HEK293 (cell line): ENCODE data around the gene MED29.

Experiments
- CTCF ChIA-PET: fragments of 350-600 bp; formaldehyde crosslinking; extraction: SDS; loops from one replicate; lab custom pipeline; 2021; ENCODE audit warnings: antibody characterized with exemption; lab: Yijun Ruan, JAX
- POLR2A ChIA-PET: fragments of 300-600 bp; formaldehyde crosslinking; extraction: SDS; loops from one replicate; lab custom pipeline; 2020; ENCODE audit warnings: antibody characterized with exemption, inconsistent platforms; lab: Yijun Ruan, JAX
- H3K27ac ChIP-seq: fragments of 200-500 bp; sonication (Bioruptor generic); 2 replicates; pipeline ENCODE4 v1.5.1; 2014; ENCODE audit warnings: low read depth, low read length, control low read depth, inconsistent platforms; ENCODE audit errors: extremely low read depth
- H3K36me3 ChIP-seq, 2 experiments: fragments of 200-500 bp in 1 of 2; sonication (Bioruptor generic) in 1 of 2; 1 replicate in 1 of 2; 2 replicates in 1 of 2; pipeline ENCODE4 v1.5.1; 2014 to 2017; ENCODE audit warnings: inconsistent platforms in 2 of 2, low read length in 2 of 2; ENCODE audit not compliant: control insufficient read depth in 2 of 2, insufficient read depth in 1 of 2
- H3K4me1 ChIP-seq: fragments of 200-500 bp; sonication (Bioruptor generic); 2 replicates; pipeline ENCODE4 v1.5.1; 2014; ENCODE audit warnings: mild to moderate bottlenecking, low read length, inconsistent platforms; ENCODE audit not compliant: control insufficient read depth, insufficient read depth
- H3K4me3 ChIP-seq: 2 replicates; pipeline ENCODE4 v1.5.1; 2011; ENCODE audit warnings: low read depth, mild to moderate bottlenecking, control low read depth, low read length, moderate library complexity
- H3K9me3 ChIP-seq: fragments of 200-500 bp; sonication (Bioruptor generic); 2 replicates; pipeline ENCODE4 v1.5.1; 2014; ENCODE audit warnings: low read depth, low read length, inconsistent platforms; ENCODE audit not compliant: control insufficient read depth, insufficient read depth
- BCL11A ChIP-seq: fragments of 450-650 bp; formaldehyde crosslinking; IDR thresholded peaks from 2 replicates; pipeline ENCODE4 v1.5.1; 2016; ENCODE audit warnings: low read depth, missing biosample characterization, missing genetic modification characterization
- BCL11B ChIP-seq: fragments of 450-650 bp; formaldehyde crosslinking; IDR thresholded peaks from 2 replicates; pipeline ENCODE4 v1.5.1; 2016; ENCODE audit warnings: low read depth, missing biosample characterization, missing genetic modification characterization
- GLIS1 ChIP-seq: fragments of 450-650 bp; formaldehyde crosslinking; IDR thresholded peaks from 2 replicates; pipeline ENCODE4 v1.5.1; 2016; ENCODE audit warnings: missing biosample characterization, missing genetic modification characterization
- GLIS2 ChIP-seq: fragments of 450-650 bp; formaldehyde crosslinking; IDR thresholded peaks from 2 replicates; pipeline ENCODE4 v1.5.1; 2016; ENCODE audit warnings: missing biosample characterization, missing genetic modification characterization
- IKZF3 ChIP-seq: fragments of 450-650 bp; IDR thresholded peaks from 2 replicates; pipeline ENCODE4 v1.5.0; 2018; ENCODE audit warnings: missing biosample characterization, mild to moderate bottlenecking, missing genetic modification characterization, moderate library complexity
- PRDM1 ChIP-seq: fragments of 450-650 bp; formaldehyde crosslinking; IDR thresholded peaks from 2 replicates; pipeline ENCODE4; 2016; ENCODE audit warnings: missing biosample characterization, missing genetic modification characterization
- REPIN1 ChIP-seq: fragments of 450-650 bp; formaldehyde crosslinking; IDR thresholded peaks from 2 replicates; pipeline ENCODE4 v1.5.1; 2017; ENCODE audit warnings: missing biosample characterization, missing genetic modification characterization, low read depth
- ZBTB17 ChIP-seq: fragments of 450-650 bp; formaldehyde crosslinking; IDR thresholded peaks from 2 replicates; pipeline ENCODE4 v1.5.1; 2016; ENCODE audit warnings: missing biosample characterization, missing genetic modification characterization
- ZBTB21 ChIP-seq: fragments of 450-650 bp; formaldehyde crosslinking; IDR thresholded peaks from 2 replicates; pipeline ENCODE4 v1.5.1; 2017; ENCODE audit warnings: missing biosample characterization, missing genetic modification characterization
- ZFHX2 ChIP-seq: fragments of 450-650 bp; formaldehyde crosslinking; conservative IDR thresholded peaks from 2 replicates; pipeline ENCODE4 v1.5.1; 2016; ENCODE audit warnings: missing biosample characterization, missing genetic modification characterization
- ZIC2 ChIP-seq: fragments of 450-650 bp; formaldehyde crosslinking; IDR thresholded peaks from 2 replicates; pipeline ENCODE4 v1.5.1; 2016; ENCODE audit warnings: missing biosample characterization, missing genetic modification characterization
- ZNF10 ChIP-seq: fragments of 450-650 bp; formaldehyde crosslinking; IDR thresholded peaks from 2 replicates; pipeline ENCODE4 v1.5.1; 2017; ENCODE audit warnings: missing biosample characterization, missing genetic modification characterization
- ZNF169 ChIP-seq: fragments of 450-650 bp; formaldehyde crosslinking; IDR thresholded peaks from 2 replicates; pipeline ENCODE4 v1.5.1; 2016; ENCODE audit warnings: missing biosample characterization, missing genetic modification characterization
- ZNF184 ChIP-seq: fragments of 450-650 bp; IDR thresholded peaks from 2 replicates; pipeline ENCODE4 v1.5.1; 2018; ENCODE audit warnings: missing biosample characterization, mild to moderate bottlenecking, missing genetic modification characterization
- ZNF221 ChIP-seq: fragments of 450-650 bp; formaldehyde crosslinking; IDR thresholded peaks from 2 replicates; pipeline ENCODE4 v1.5.1; 2017; ENCODE audit warnings: missing biosample characterization, missing genetic modification characterization, borderline replicate concordance
- ZNF335 ChIP-seq: fragments of 450-650 bp; formaldehyde crosslinking; conservative IDR thresholded peaks from 2 replicates; pipeline ENCODE4 v1.5.1; 2016; ENCODE audit warnings: missing biosample characterization, missing genetic modification characterization
- ZNF366 ChIP-seq: fragments of 450-650 bp; formaldehyde crosslinking; conservative IDR thresholded peaks from 2 replicates; pipeline ENCODE4 v1.5.1; 2016; ENCODE audit warnings: missing biosample characterization, missing genetic modification characterization
- ZNF404 ChIP-seq: fragments of 450-650 bp; formaldehyde crosslinking; IDR thresholded peaks from 2 replicates; pipeline ENCODE4 v1.5.1; 2017; ENCODE audit warnings: missing biosample characterization, missing genetic modification characterization
- ZNF426 ChIP-seq: fragments of 450-650 bp; formaldehyde crosslinking; IDR thresholded peaks from 2 replicates; pipeline ENCODE4 v1.5.1; 2017; ENCODE audit warnings: missing biosample characterization, missing genetic modification characterization, mild to moderate bottlenecking, inconsistent platforms, moderate library complexity
- ZNF473 ChIP-seq: fragments of 450-650 bp; formaldehyde crosslinking; IDR thresholded peaks from 2 replicates; pipeline ENCODE4 v1.5.1; 2017; ENCODE audit warnings: missing biosample characterization, missing genetic modification characterization
- ZNF501 ChIP-seq: fragments of 450-650 bp; formaldehyde crosslinking; IDR thresholded peaks from 2 replicates; pipeline ENCODE4 v1.5.1; 2016; ENCODE audit warnings: missing biosample characterization, missing genetic modification characterization
- ZNF571 ChIP-seq: fragments of 450-650 bp; formaldehyde crosslinking; IDR thresholded peaks from 2 replicates; pipeline ENCODE4 v1.5.0; 2017; ENCODE audit warnings: missing biosample characterization, missing genetic modification characterization
- ZNF624 ChIP-seq: fragments of 450-650 bp; formaldehyde crosslinking; IDR thresholded peaks from 2 replicates; pipeline ENCODE4 v1.5.1; 2017; ENCODE audit warnings: missing biosample characterization, missing genetic modification characterization
- ZNF629 ChIP-seq: fragments of 450-650 bp; formaldehyde crosslinking; IDR thresholded peaks from 2 replicates; pipeline ENCODE4 v1.5.1; 2017; ENCODE audit warnings: missing biosample characterization, missing genetic modification characterization
- ZNF837 ChIP-seq: fragments of 450-650 bp; formaldehyde crosslinking; IDR thresholded peaks from 2 replicates; pipeline ENCODE4 v1.5.1; 2016; ENCODE audit warnings: missing biosample characterization, missing genetic modification characterization
- TF ChIP-seq, protein P1 (sequence below): fragments of 450-650 bp; formaldehyde crosslinking; IDR thresholded peaks from 2 replicates; pipeline ENCODE4 v1.5.1; 2016; ENCODE audit warnings: missing biosample characterization, missing genetic modification characterization
- TF ChIP-seq, protein P2 (sequence below): fragments of 450-650 bp; formaldehyde crosslinking; IDR thresholded peaks from 2 replicates; pipeline ENCODE4 v1.5.1; 2017; ENCODE audit warnings: missing biosample characterization, missing genetic modification characterization
- TF ChIP-seq, protein P3 (sequence below): fragments of 450-650 bp; formaldehyde crosslinking; IDR thresholded peaks from 2 replicates; pipeline ENCODE4 v1.5.1; 2017; ENCODE audit warnings: missing biosample characterization, missing genetic modification characterization
- TF ChIP-seq, protein P4 (sequence below): fragments of 450-650 bp; formaldehyde crosslinking; IDR thresholded peaks from 2 replicates; pipeline ENCODE4 v1.5.1; 2016; ENCODE audit warnings: missing biosample characterization, missing genetic modification characterization, low read depth

Gene MED29

DNA sequence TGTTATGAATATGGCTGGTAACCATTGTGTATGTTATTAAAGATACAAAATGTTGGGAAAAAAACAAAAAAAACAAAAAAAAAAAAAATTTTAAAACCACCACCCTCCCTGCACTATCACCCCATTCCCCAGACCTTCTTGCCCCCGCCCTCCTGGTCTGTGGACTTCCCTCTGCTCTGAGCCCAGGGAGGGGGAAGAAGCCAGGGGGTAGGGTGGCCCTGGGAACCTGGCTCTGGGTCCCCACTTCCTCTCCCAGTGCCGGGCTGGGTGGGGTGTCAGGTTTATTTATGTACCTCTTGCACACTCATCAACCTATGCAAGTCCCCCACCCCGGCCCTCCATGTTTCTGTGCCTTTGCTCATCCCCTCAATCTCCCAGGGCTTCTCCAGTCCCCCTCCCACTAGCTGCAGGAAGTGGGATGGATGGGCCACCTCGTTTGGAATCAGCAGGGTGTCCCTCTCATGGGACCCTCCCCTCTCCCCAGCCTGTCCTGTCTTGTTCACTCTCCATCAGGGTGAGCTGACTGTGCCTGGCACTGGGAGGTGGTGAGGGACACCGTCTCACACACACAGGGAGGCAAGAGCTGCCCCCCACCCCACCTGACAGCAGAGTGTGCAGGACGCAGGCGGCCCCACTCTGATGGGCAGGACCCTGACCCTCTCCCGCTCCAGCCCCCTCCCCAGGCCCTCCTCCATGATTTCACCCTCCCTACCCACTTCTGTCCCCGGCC, 6.2 kb upstream of the MED29 start (continued):
- peak; percentile 71 for TF ChIP-seq GLIS2 (tag by site-specific recombination)
- TF ChIP-seq IKZF3 (tag by site-specific recombination): 0 out of 2 replicates have a peak, but pooled peaks have one; percentile 38
- TF ChIP-seq ZNF571 (tag by site-specific recombination): no peak
- TF ChIP-seq ZNF501 (tag by site-specific recombination): no peak
- TF ChIP-seq GLIS1 (tag by site-specific recombination): peak; percentile 91
- TF ChIP-seq ZIC2: peak; percentile 82

DNA sequence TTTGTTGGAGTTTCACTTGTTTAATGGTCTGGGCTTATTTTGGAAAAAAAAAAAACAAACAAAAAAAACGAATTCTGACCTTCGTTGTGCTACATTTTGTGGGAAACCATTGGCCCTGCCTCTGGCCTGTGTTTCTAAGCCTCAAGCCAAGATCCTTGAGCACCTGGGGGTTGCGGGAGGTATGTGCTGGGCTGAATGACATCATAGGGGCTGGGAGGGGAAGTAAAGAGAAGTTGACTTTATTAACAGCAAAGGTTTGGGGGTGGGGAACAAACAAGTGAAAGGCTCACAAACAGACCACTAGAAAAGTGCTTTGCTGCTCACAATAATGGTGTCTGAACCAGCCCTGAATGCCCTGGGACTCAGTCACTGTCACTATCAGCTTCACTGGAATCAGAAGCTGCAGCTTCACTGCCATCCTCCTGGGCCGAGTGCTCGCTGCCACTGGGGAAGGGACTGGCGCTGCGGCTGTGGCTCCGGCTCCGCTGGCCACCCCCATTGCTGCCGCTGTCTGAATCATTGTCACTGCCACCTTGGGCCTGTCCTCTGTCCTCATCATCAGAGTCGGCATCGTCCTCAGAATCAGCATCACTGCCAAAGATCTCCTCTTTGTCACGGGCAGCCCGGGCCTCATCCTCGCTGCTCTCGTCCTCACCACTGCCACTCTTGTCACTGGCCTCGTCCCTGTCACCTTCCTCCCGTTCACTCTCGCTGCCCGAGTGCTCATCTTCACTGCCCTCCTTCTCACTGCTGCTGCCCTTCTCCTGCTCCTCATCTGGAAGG, 5.4 kb upstream of the MED29 start:
- Histone ChIP-seq H3K36me3 (peaks cover 87 to 89% of the 10 kb centered on the region in 2 experiments), H3K4me3 (no peak overlapping the region), H3K9me3 (no peaks in the 10 kb centered on the region), H3K27ac (peak overlapping the region; percentile 11), H3K4me1 (peaks cover 17% of the 10 kb centered on the region)
- ChIA-PET CTCF (interaction anchor here (0.5 to 1.1 kb wide), 3 partner anchors 26 to 63 kb away, joined by 3 read pairs; no protein-coding TSS in a partner anchor), POLR2A (interaction anchor here (0.6 to 2.1 kb wide), 4 partner anchors 10 to 181 kb away, joined by 5 to 9 read pairs (median 7); partner anchors contain the start of genes RPS16 and ZFP36)
- TF ChIP-seq ZNF404 (tag by site-specific recombination) (no peak), ZNF221 (tag by site-specific recombination) (no peak), ZNF366 (tag by site-specific recombination) (peak; percentile 66), ZNF335 (tag by site-specific recombination) (no peak), ZBTB17 (tag by site-specific recombination) (peak; percentile 49), ZNF629 (tag by site-specific recombination) (peak; percentile 82), ZNF10 (0 out of 2 replicates have a peak, but pooled peaks have one; percentile 47), ZBTB21 (peak; percentile 72; the same call in 1 of the 2 replicates), ZNF426 (tag by site-specific recombination) (no peak), ZNF169 (tag by site-specific recombination) (no peak), ZNF624 (tag by site-specific recombination) (no peak), REPIN1 (no peak), BCL11A (tag by site-specific recombination) (0 out of 2 replicates have a peak, but pooled peaks have one; percentile 37), BCL11B (tag by site-specific recombination) (no peak), ZFHX2 (tag by site-specific recombination) (no peak), ZNF473 (tag by site-specific recombination) (no peak), ZNF184 (tag by site-specific recombination) (no peak), PRDM1 (tag by site-specific recombination) (peak; percentile 93), ZNF837 (tag by site-specific recombination) (0 out of 2 replicates have a peak, but pooled peaks have one; percentile 14)
- TF ChIP-seq, protein P1, sequence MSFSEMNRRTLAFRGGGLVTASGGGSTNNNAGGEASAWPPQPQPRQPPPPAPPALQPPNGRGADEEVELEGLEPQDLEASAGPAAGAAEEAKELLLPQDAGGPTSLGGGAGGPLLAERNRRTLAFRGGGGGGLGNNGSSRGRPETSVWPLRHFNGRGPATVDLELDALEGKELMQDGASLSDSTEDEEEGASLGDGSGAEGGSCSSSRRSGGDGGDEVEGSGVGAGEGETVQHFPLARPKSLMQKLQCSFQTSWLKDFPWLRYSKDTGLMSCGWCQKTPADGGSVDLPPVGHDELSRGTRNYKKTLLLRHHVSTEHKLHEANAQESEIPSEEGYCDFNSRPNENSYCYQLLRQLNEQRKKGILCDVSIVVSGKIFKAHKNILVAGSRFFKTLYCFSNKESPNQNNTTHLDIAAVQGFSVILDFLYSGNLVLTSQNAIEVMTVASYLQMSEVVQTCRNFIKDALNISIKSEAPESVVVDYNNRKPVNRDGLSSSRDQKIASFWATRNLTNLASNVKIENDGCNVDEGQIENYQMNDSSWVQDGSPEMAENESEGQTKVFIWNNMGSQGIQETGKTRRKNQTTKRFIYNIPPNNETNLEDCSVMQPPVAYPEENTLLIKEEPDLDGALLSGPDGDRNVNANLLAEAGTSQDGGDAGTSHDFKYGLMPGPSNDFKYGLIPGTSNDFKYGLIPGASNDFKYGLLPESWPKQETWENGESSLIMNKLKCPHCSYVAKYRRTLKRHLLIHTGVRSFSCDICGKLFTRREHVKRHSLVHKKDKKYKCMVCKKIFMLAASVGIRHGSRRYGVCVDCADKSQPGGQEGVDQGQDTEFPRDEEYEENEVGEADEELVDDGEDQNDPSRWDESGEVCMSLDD (tag by site-specific recombination): peak; percentile 13; the same call in 1 of the 2 replicates
- TF ChIP-seq, protein P2, sequence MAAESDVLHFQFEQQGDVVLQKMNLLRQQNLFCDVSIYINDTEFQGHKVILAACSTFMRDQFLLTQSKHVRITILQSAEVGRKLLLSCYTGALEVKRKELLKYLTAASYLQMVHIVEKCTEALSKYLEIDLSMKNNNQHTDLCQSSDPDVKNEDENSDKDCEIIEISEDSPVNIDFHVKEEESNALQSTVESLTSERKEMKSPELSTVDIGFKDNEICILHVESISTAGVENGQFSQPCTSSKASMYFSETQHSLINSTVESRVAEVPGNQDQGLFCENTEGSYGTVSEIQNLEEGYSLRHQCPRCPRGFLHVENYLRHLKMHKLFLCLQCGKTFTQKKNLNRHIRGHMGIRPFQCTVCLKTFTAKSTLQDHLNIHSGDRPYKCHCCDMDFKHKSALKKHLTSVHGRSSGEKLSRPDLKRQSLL (tag by site-specific recombination): 0 out of 2 replicates have a peak, but pooled peaks have one; percentile 16
- TF ChIP-seq, protein P3, sequence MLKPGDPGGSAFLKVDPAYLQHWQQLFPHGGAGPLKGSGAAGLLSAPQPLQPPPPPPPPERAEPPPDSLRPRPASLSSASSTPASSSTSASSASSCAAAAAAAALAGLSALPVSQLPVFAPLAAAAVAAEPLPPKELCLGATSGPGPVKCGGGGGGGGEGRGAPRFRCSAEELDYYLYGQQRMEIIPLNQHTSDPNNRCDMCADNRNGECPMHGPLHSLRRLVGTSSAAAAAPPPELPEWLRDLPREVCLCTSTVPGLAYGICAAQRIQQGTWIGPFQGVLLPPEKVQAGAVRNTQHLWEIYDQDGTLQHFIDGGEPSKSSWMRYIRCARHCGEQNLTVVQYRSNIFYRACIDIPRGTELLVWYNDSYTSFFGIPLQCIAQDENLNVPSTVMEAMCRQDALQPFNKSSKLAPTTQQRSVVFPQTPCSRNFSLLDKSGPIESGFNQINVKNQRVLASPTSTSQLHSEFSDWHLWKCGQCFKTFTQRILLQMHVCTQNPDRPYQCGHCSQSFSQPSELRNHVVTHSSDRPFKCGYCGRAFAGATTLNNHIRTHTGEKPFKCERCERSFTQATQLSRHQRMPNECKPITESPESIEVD: no peak
- TF ChIP-seq, protein P4, sequence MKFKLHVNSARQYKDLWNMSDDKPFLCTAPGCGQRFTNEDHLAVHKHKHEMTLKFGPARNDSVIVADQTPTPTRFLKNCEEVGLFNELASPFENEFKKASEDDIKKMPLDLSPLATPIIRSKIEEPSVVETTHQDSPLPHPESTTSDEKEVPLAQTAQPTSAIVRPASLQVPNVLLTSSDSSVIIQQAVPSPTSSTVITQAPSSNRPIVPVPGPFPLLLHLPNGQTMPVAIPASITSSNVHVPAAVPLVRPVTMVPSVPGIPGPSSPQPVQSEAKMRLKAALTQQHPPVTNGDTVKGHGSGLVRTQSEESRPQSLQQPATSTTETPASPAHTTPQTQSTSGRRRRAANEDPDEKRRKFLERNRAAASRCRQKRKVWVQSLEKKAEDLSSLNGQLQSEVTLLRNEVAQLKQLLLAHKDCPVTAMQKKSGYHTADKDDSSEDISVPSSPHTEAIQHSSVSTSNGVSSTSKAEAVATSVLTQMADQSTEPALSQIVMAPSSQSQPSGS (tag by site-specific recombination): peak; percentile 77
